Activated CD8-positive, alpha-beta T cell treated with anti-CD3 and anti-CD28 coated beads for 36 hours (primary cell): ENCODE measurements around the gene YPEL4. TPM values are rescaled to one million over a fixed set of nuclear protein-coding genes. Genes with fewer than 3 reads are reported as not detected.

Experiments
- ATAC-seq: fragments of 200-7000 bp; cut with Tn5 transposase; one replicate; pipeline ENCODE4 v1.10.0; 2021; ENCODE audit warnings: mild to moderate bottlenecking, moderate library complexity
- CTCF ChIA-PET: fragments of 350-600 bp; sonication (Branson Sonifier 250); formaldehyde crosslinking; loops from one replicate; lab custom pipeline; 2021; ENCODE audit warnings: antibody characterized with exemption; lab: Charles Lee
- POLR2A ChIA-PET: fragments of 350-600 bp; sonication (Branson Sonifier 250); formaldehyde crosslinking; loops from one replicate; lab custom pipeline; 2021; ENCODE audit warnings: antibody characterized with exemption; lab: Charles Lee
- DNase-seq: peaks from one replicate; pipeline ENCODE4 v3.0.0-alpha.2; 2020
- H3K27ac Mint-ChIP-seq: one replicate; pipeline ENCODE4 v1.8.0; 2021; ENCODE audit warnings: mild to moderate bottlenecking, mixed read lengths
- H3K27me3 Mint-ChIP-seq: one replicate; pipeline ENCODE4 v1.8.0; 2021; ENCODE audit warnings: mixed read lengths
- H3K36me3 Mint-ChIP-seq: one replicate; pipeline ENCODE4 v1.8.0; 2021; ENCODE audit warnings: low read depth, mixed read lengths
- H3K4me1 Mint-ChIP-seq: one replicate; pipeline ENCODE4 v1.8.0; 2021; ENCODE audit warnings: low read depth, mixed read lengths
- H3K4me3 Mint-ChIP-seq: one replicate; pipeline ENCODE4 v1.8.0; 2021; ENCODE audit warnings: mild to moderate bottlenecking, moderate library complexity, mixed read lengths
- H3K9me3 Mint-ChIP-seq: one replicate; pipeline ENCODE4 v1.8.0; 2021; ENCODE audit warnings: mixed read lengths
- CTCF ChIP-seq: fragments of 200-600 bp; IDR thresholded peaks from one replicate; pipeline ENCODE4 v1.8.0; 2022; ENCODE audit warnings: antibody characterized with exemption, mild to moderate bottlenecking
- intact Hi-C: fragments of 100-400 bp; cut with micrococcal nuclease; formaldehyde crosslinking; loops from one replicate; pipeline ENCODE4 v1.10.0; 2022
- total RNA-seq, 2 experiments: library from RNA; stranded (reverse); gene quantifications; one replicate each; pipeline ENCODE4 v1.2.3, GENCODE V29; 2021

YPEL4 gene
- total RNA-seq, 2 experiments from 2014 or later = 0.43 to 0.54 TPM

- no peak overlapping the region for H3K4me3 Mint-ChIP-seq
- DNase-seq (no peak), ATAC-seq (no peak)
- no peak for TF ChIP-seq CTCF
- intact Hi-C loops = no loop called here
- POLR2A ChIA-PET = no interaction called here
- CTCF ChIA-PET = no interaction called here
- H3K27ac Mint-ChIP-seq = no peak overlapping the region
- no peaks in the 10 kb centered on the region for H3K36me3 Mint-ChIP-seq
- no peaks in the 10 kb centered on the region for H3K27me3 Mint-ChIP-seq
- peaks cover 10% of the 10 kb centered on the region for H3K9me3 Mint-ChIP-seq
- H3K4me1 Mint-ChIP-seq = no peaks in the 10 kb centered on the region
Observed at GRCh38 chr11:57616595-57616994, 33.1 kb downstream of the YPEL4 start.

- Mint-ChIP-seq H3K27me3 (no peaks in the 10 kb centered on the region), H3K4me1 (no peaks in the 10 kb centered on the region), H3K36me3 (no peaks in the 10 kb centered on the region), H3K4me3 (no peak overlapping the region), H3K27ac (no peak overlapping the region), H3K9me3 (peaks cover 9% of the 10 kb centered on the region)
- no peak for ATAC-seq
- no peak for TF ChIP-seq CTCF
- intact Hi-C loops = no loop called here
- no peak for DNase-seq
- POLR2A ChIA-PET = no interaction called here
- CTCF ChIA-PET = interaction anchor here (1.4 kb wide), 1 partner anchor 29 kb away, joined by 3 read pairs; no protein-coding TSS in a partner anchor
Observed at GRCh38 chr11:57615308-57615707, 34.4 kb downstream of the YPEL4 start.

DNA sequence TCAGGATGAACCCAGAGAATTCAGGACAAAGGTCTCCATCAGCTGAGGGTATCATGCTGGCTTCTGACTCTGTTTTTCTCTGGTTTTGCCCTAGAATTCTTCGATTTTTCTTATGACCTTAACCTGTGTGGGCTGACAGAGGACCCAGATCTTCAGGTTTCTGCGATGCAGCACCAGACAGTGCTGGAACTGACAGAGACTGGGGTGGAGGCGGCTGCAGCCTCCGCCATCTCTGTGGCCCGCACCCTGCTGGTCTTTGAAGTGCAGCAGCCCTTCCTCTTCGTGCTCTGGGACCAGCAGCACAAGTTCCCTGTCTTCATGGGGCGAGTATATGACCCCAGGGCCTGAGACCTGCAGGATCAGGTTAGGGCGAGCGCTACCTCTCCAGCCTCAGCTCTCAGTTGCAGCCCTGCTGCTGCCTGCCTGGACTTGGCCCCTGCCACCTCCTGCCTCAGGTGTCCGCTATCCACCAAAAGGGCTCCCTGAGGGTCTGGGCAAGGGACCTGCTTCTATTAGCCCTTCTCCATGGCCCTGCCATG, 35.4 kb downstream of the YPEL4 start:
- H3K9me3 Mint-ChIP-seq = peaks cover 2% of the 10 kb centered on the region
- no peaks in the 10 kb centered on the region for H3K27me3 Mint-ChIP-seq

GRCh38 chr11:57610170-57610569, 39.5 kb downstream of the YPEL4 start:
- DNase-seq (no peak), ATAC-seq (no peak)
- Mint-ChIP-seq H3K36me3 (no peaks in the 10 kb centered on the region), H3K4me1 (no peaks in the 10 kb centered on the region), H3K9me3 (no peaks in the 10 kb centered on the region), H3K27ac (no peak overlapping the region), H3K4me3 (no peak overlapping the region), H3K27me3 (peaks cover 3% of the 10 kb centered on the region)
- ChIA-PET CTCF (interaction anchor here (1.0 to 1.4 kb wide), 3 partner anchors 30 to 34 kb away, joined by 3 to 4 read pairs (median 3); no protein-coding TSS in a partner anchor), POLR2A (no interaction called here)
- no peak for TF ChIP-seq CTCF
- intact Hi-C loops = no loop called here

More for the DNA sequence above, 35.4 kb downstream of the YPEL4 start:
- no peak for TF ChIP-seq CTCF
- POLR2A ChIA-PET = interaction anchor here (0.6 to 1.4 kb wide), 3 partner anchors 47 to 98 kb away, joined by 3 read pairs; partner anchors contain the start of gene UBE2L6
- DNase-seq (no peak), ATAC-seq (no peak)
- Mint-ChIP-seq H3K4me3 (no peak overlapping the region), H3K4me1 (no peaks in the 10 kb centered on the region), H3K27ac (no peak overlapping the region), H3K36me3 (no peaks in the 10 kb centered on the region)
- intact Hi-C loops = no loop called here
- CTCF ChIA-PET = interaction anchor here (0.7 to 1.4 kb wide), 3 partner anchors 27 to 30 kb away, joined by 3 to 5 read pairs (median 3); no protein-coding TSS in a partner anchor

GRCh38 chr11:57605028-57605420, 44.7 kb downstream of the YPEL4 start:
- POLR2A ChIA-PET = interaction anchor here (0.9 kb wide), 1 partner anchor 14 kb away, joined by 3 read pairs; no protein-coding TSS in a partner anchor
- H3K36me3 Mint-ChIP-seq = no peaks in the 10 kb centered on the region
- DNase-seq (no peak), ATAC-seq (no peak)
- no peaks in the 10 kb centered on the region for H3K4me1 Mint-ChIP-seq
- intact Hi-C loops = no loop called here
- H3K27ac Mint-ChIP-seq = no peak overlapping the region
- CTCF ChIA-PET = interaction anchor here (0.6 to 1.9 kb wide), 6 partner anchors 9 to 111 kb away, joined by 3 to 6 read pairs (median 4); no protein-coding TSS in a partner anchor
- peaks cover 3% of the 10 kb centered on the region for H3K27me3 Mint-ChIP-seq
- no peak for TF ChIP-seq CTCF
- no peaks in the 10 kb centered on the region for H3K9me3 Mint-ChIP-seq
- no peak overlapping the region for H3K4me3 Mint-ChIP-seq
